Effector memory CD4-positive, alpha-beta T cell (primary cell): Measurements from ENCODE around the gene APOBEC2.
"Not testable (repeated sequence)": the region's sequence is repeated elsewhere in the genome, so short reads cannot be mapped to it uniquely, and the experiment has no call there.

Experiments used
- DNase-seq, 3 donors: peaks; one replicate each; pipeline ENCODE4 v3.0.0-alpha.2; 2020
- H3K27ac ChIP-seq: 2 replicates; pipeline ENCODE4 v1.7.0; 2013; ENCODE audit warnings: mild to moderate bottlenecking, low read length, moderate library complexity; ENCODE audit not compliant: insufficient read depth, poor library complexity, severe bottlenecking
- H3K27me3 ChIP-seq: replicated peaks from 2 replicates; pipeline ENCODE4 v1.7.0; 2013; ENCODE audit warnings: mild to moderate bottlenecking, low read length; ENCODE audit not compliant: insufficient read depth, control insufficient read depth, poor library complexity, severe bottlenecking
- H3K36me3 ChIP-seq: 2 replicates; pipeline ENCODE4 v1.7.0; 2013; ENCODE audit warnings: mild to moderate bottlenecking, low read length, moderate library complexity; ENCODE audit not compliant: control insufficient read depth, insufficient read depth
- H3K4me1 ChIP-seq: 2 replicates; pipeline ENCODE4 v1.7.0; 2013; ENCODE audit warnings: low read length, mild to moderate bottlenecking; ENCODE audit not compliant: control insufficient read depth, insufficient read depth, poor library complexity, severe bottlenecking
- H3K4me3 ChIP-seq: 2 replicates; pipeline ENCODE4 v1.7.0; 2013; ENCODE audit warnings: low read length, low read depth, mild to moderate bottlenecking; ENCODE audit not compliant: insufficient read depth, poor library complexity, severe bottlenecking
- H3K9me3 ChIP-seq: 2 replicates; pipeline ENCODE4 v1.7.0; 2013; ENCODE audit warnings: mild to moderate bottlenecking, low read length, moderate library complexity; ENCODE audit not compliant: control insufficient read depth
- total RNA-seq, 3 donors: gene quantifications; one replicate each; lab custom pipeline; 2026; lab: John Stamatoyannopoulos, UW

Gene APOBEC2
- total RNA-seq, result 0 reads per million in 3 donors

DNA sequence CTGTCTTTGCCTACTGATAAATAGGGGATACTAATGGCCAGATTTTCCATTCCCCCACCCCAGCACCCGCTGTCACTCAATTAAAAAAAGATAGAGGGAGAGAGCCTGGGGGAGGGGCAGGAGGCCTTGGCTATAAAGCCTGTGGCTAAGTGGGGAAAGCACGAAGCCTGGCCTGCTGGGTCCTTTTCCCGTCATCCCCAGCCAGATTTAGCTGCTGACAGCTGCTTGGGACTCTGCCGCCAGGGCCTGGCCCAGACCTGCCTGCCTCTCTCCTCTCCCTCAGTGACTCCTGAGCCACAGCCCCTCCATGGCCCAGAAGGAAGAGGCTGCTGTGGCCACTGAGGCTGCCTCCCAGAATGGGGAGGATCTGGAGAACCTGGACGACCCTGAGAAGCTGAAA is at the start of gene APOBEC2:
Gene APOBEC2 (plus strand): TSS at position 162 of the 400 bp plus-strand sequence. CDS start 146 bp downstream, at position 308.
- no peak within 1 kb of the TSS for H3K4me3 ChIP-seq
- no peak for DNase-seq
- H3K27me3 ChIP-seq, result no peaks in the 10 kb centered on the region
- peaks cover 7% of the 10 kb centered on the region for H3K4me1 ChIP-seq
- H3K36me3 ChIP-seq, result no peaks in the 10 kb centered on the region
- no peaks in the 10 kb centered on the region for H3K9me3 ChIP-seq
- H3K27ac ChIP-seq, result no peak within 1 kb of the TSS

DNA sequence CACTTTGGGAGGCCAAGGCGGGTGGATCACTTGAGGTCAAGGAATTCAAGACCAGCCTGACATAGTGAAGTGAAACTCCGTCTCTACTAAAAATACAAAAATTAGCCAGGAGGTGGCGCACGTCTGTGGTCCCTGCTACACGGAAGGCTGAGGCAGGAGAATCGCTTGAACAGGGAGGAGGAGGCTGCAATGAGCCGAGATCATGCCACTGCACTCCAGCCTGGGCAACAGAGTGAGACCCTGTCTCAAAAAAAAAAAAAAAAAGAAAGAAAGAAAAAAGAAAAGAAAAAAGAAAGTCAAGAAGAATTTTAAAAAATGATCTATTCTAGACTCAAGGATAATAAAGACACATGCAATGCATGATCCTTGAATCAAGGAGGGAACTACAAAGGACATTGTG is 46.8 kb upstream of the APOBEC2 start:
- H3K36me3 ChIP-seq, H3K4me1 ChIP-seq, H3K4me3 ChIP-seq, H3K27me3 ChIP-seq, H3K27ac ChIP-seq, H3K9me3 ChIP-seq: not testable (repeated sequence)
- DNase-seq, result peak; percentile 5 to 34 (median 11)

DNA sequence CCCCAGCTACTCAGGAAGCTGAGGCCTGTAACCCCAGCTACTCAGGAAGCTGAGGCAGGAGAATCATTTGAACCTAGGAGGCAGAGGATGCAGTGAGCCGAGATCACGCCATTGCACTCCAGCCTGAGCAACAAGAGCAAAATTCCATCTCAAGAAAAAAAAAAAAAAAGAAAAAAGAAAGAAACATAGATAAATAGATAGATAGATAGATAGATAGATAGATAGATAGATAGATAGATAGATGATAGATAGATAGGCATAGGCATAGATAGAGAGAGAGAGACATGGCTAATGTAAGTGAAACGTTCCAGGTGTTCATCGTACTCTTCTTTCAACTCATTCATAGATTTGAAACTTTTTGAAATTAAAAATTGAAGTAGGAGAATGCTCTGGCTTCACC is 46.0 kb upstream of the APOBEC2 start:
- H3K27me3 ChIP-seq, DNase-seq, H3K4me3 ChIP-seq, H3K9me3 ChIP-seq, H3K27ac ChIP-seq, H3K36me3 ChIP-seq, H3K4me1 ChIP-seq: not testable (repeated sequence)

DNA sequence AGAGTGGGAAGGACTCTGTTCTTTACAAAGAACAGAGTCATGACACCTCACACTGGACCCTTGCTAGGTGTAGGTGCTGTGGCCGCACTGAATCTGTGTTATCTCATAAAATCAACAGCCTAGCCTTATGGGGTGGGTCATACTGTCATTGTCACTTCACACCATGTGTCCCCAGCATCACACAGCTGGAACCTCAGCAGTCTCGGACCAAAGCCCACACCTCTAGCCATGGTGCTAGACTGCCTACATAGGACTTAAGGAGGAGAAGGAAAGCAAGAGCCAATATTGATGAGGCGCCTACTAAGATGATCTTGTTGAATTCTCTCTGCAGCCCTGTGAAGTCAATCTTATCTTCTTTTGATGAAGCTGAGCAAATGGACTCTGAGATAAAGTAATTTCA is 45.0 kb upstream of the APOBEC2 start:
- H3K9me3 ChIP-seq, result no peaks in the 10 kb centered on the region
- DNase-seq, result no peak
- H3K4me1 ChIP-seq, result no peaks in the 10 kb centered on the region
- no peaks in the 10 kb centered on the region for H3K36me3 ChIP-seq
- H3K27me3 ChIP-seq, result no peaks in the 10 kb centered on the region
- H3K4me3 ChIP-seq, result no peak overlapping the region
- H3K27ac ChIP-seq, result no peak overlapping the region

DNA sequence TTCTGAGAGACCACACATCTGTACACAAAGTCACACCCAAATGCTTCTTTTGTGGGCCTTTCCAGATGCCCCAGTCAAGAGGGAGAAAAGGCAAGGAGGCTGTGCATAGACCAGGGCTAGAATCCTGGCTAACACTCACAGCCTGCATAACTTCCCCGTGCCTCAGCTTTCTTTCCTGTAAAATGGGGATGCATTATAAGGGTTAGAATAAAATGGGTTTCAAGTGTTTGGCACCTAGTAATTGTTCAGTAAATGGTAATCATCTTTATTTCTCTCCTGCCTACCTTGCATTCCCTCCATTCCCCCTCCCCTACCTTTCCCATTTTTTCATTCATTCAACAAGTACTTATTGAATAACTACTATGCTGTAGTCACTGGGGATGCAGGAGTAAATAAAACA is 43.3 kb upstream of the APOBEC2 start:
- no peak for DNase-seq
- H3K9me3 ChIP-seq, result no peaks in the 10 kb centered on the region
- no peak overlapping the region for H3K4me3 ChIP-seq
- no peaks in the 10 kb centered on the region for H3K4me1 ChIP-seq
- no peaks in the 10 kb centered on the region for H3K36me3 ChIP-seq
- H3K27me3 ChIP-seq, result no peaks in the 10 kb centered on the region
- no peak overlapping the region for H3K27ac ChIP-seq

DNA sequence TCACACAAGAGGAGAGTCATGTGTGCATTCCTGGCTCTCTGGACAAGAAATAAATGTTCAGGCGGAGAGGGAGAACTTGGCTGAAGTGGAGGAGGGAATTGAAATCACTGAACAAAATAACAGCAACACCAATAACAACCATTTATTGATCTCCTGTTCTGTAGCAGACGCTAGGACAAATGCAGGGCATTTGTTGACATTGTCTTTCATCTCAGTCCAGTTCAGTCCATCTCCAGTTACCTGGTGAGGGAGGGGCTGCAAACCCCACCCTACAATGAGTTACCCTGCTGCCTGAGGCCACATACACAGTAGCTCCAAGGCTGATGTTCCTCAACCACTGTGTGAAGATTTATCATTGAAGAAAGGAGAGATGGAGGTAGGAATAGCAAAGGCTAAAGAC is 41.3 kb upstream of the APOBEC2 start:
- Histone ChIP-seq H3K27ac (no peak overlapping the region), H3K4me1 (no peaks in the 10 kb centered on the region), H3K36me3 (no peaks in the 10 kb centered on the region), H3K4me3 (no peak overlapping the region), H3K27me3 (no peaks in the 10 kb centered on the region), H3K9me3 (no peaks in the 10 kb centered on the region)
- DNase-seq, result no peak

DNA sequence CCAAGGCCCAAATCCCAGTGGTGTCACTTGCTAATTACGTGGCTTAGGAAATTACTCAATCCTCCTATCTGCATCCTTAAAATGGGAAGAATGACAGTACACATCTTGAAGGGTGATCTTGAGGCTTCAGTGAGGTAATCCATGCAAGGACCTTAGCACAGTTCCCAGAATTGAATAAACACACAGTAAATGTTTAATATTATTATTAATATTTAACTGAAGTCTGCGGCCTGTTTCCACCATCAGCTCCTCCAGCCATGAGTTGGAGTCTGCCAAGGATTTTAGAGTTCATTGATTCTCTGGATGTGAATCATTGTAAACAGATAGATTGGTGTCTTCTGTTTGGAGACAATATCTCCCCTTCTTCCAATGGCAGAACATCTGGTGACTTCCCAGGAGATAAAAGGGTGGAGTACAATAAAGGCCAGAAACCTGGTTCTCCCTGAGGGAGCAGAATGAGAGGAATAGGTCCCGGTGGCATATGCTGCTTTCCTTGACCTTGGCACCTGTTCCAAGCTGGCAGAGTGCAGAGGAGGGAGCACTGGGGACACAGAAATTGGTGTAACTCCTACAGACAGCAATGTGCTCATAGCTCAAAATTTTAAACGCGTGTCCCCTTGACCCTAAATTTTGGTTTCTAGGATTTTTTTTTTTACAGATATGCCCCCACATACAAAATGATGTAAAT is 39.4 kb upstream of the APOBEC2 start:
- no peak for DNase-seq
- H3K4me3 ChIP-seq, result no peak overlapping the region
- no peaks in the 10 kb centered on the region for H3K27me3 ChIP-seq
- H3K9me3 ChIP-seq, result no peaks in the 10 kb centered on the region
- no peaks in the 10 kb centered on the region for H3K36me3 ChIP-seq
- no peaks in the 10 kb centered on the region for H3K4me1 ChIP-seq
- H3K27ac ChIP-seq, result no peak overlapping the region

DNA sequence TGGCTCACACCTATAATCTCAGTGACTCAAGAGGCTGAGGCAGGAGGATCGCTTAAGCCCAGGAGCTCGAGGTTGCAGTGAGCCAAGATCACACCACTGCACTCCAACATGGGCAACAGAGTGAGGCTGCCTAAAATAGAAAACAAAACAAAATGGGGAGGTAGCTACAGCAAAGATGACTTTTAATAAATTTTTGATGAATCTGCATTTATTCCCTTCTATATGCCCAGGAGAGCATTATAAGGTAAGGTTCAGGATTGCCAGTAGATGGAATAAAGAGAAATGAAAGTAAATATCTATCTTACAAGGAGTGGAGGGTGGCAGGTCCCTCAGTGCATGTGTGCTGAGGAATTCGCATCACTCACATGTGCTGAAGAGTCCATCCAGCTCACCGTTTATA is 38.2 kb upstream of the APOBEC2 start:
- Histone ChIP-seq H3K9me3 (no peaks in the 10 kb centered on the region), H3K36me3 (no peaks in the 10 kb centered on the region), H3K27ac (no peak overlapping the region), H3K4me3 (no peak overlapping the region), H3K4me1 (no peaks in the 10 kb centered on the region), H3K27me3 (no peaks in the 10 kb centered on the region)
- no peak for DNase-seq

DNA sequence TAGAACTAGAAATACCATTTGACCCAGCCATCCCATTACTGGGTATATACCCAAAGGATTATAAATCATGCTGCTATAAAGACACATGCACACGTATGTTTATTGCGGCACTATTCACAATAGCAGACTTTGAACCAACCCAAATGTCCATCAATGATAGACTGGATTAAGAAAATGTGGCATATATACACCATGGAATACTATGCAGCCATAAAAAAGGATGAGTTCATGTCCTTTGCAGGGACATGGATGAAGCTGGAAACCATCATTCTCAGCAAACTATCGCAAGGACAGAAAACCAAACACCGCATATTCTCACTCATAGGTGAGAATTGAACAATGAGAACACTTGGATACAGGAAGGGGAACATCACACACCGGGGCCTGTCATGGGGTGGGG is 37.1 kb upstream of the APOBEC2 start:
- not testable (repeated sequence) for H3K4me3 ChIP-seq, H3K9me3 ChIP-seq, DNase-seq, H3K4me1 ChIP-seq, H3K27me3 ChIP-seq, H3K36me3 ChIP-seq, H3K27ac ChIP-seq

DNA sequence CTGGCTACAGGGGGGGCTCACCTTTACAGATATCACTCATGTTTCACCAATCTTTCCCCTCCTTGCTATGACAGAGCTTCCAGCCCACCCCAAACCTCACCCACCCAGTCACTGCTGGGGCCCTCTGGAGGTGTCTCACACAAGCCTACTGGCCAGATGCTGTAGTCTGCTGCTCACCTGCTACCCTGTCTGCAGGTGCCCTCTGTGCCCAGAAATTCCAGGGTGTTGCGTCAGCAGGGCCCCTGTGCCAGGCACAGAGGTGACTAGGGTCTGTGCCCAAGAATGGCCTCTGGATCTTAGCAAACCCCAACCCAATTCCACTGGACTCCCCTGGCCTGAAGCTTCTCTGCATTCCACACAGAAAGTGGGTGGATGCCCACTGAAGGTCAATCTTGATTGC is 35.3 kb upstream of the APOBEC2 start:
- no peaks in the 10 kb centered on the region for H3K4me1 ChIP-seq
- H3K27ac ChIP-seq, result no peak overlapping the region
- H3K27me3 ChIP-seq, result no peaks in the 10 kb centered on the region
- no peaks in the 10 kb centered on the region for H3K9me3 ChIP-seq
- H3K36me3 ChIP-seq, result no peaks in the 10 kb centered on the region
- H3K4me3 ChIP-seq, result no peak overlapping the region
- no peak for DNase-seq
